ENCODE results near the gene BCL7A. TPM values are rescaled to one million over a fixed set of nuclear protein-coding genes. Genes with fewer than 3 reads are reported as not detected.
A peak's percentile ranks its signal among the peaks of the same experiment; 100 is the strongest.

BCL7A gene
- total RNA-seq, 1 experiment from 2014 or later, result 31.6 TPM

GRCh38 chr12:121996050-121996944 lies 25.4 kb upstream of the BCL7A start:
- Histone ChIP-seq H2AFZ (ENCODE audit: low read length) (no peak overlapping the region), H3K27me3 (ENCODE audit: low read length) (no peaks in the 10 kb centered on the region), H3K9me2 (replicated peaks; ENCODE audit: low read length) (no peaks in the 10 kb centered on the region), H3K79me2 (ENCODE audit: low read length) (no peaks in the 10 kb centered on the region), H3K4me1 (ENCODE audit: insufficient read depth, low read length) (peaks cover 12% of the 10 kb centered on the region), H4K20me1 (ENCODE audit: low read length) (no peaks in the 10 kb centered on the region), H3K36me3 (ENCODE audit: low read depth, low read length) (no peaks in the 10 kb centered on the region), H3F3A (ENCODE audit: low read length, unreplicated experiment) (peaks cover 8% of the 10 kb centered on the region), H3K4me3 (ENCODE audit: low read length) (no peak overlapping the region), H3K9me3 (ENCODE audit: low read length) (0 out of 2 replicates have a peak, but pooled peaks cover 6% of the 10 kb centered on the region), H3K9ac (ENCODE audit: low read length) (no peak overlapping the region), H3K4me2 (ENCODE audit: low read length) (no peak overlapping the region), H3K27ac (ENCODE audit: low read length) (no peak overlapping the region)
- intact Hi-C loops (cut with micrococcal nuclease), result loop anchor here (10.0 kb wide), 1 partner anchor 529 kb away; the partner anchor contains the start of genes KNTC1 and RSRC2
- DNase-seq (no peak), ATAC-seq (no peak)
- TF ChIP-seq CTCF (conservative IDR thresholded peaks at IDR 0.05; ENCODE audit: low read depth, low read length), result no peak
- TF ChIP-seq EZH2 (IDR thresholded peaks at IDR 0.05; ENCODE audit: low read length, unreplicated experiment), result no peak
- CTCF ChIA-PET, result no interaction called here
- BruUV-seq (replicated peaks), result no TSS peak
- POLR2A ChIA-PET (ENCODE audit: unreplicated experiment), result interaction anchor here (0.6 kb wide), 1 partner anchor 25 kb away, joined by 4 read pairs; the partner anchor contains the start of gene BCL7A

GRCh38 chr12:121996945-121997612 lies 24.6 kb upstream of the BCL7A start:
- BruUV-seq (replicated peaks), result no TSS peak
- Histone ChIP-seq H3F3A (ENCODE audit: low read length, unreplicated experiment) (peaks cover 3% of the 10 kb centered on the region), H3K9ac (ENCODE audit: low read length) (no peak overlapping the region)

More at GRCh38 chr12:121996945-121997612, 24.6 kb upstream of the BCL7A start:
- no peak for TF ChIP-seq EZH2 (IDR thresholded peaks at IDR 0.05; ENCODE audit: low read length, unreplicated experiment)
- TF ChIP-seq CTCF (conservative IDR thresholded peaks at IDR 0.05; ENCODE audit: low read depth, low read length), result no peak
- no peak for TF ChIP-seq EZH2phosphoT487 (IDR thresholded peaks at IDR 0.05; ENCODE audit: borderline replicate concordance, low read length)
- Histone ChIP-seq H3K27me3 (ENCODE audit: low read length) (no peaks in the 10 kb centered on the region), H3K9me3 (ENCODE audit: low read length) (0 out of 2 replicates have a peak, but pooled peaks cover 6% of the 10 kb centered on the region), H3K9me2 (replicated peaks; ENCODE audit: low read length) (no peaks in the 10 kb centered on the region), H3K4me1 (ENCODE audit: insufficient read depth, low read length) (peaks cover 4% of the 10 kb centered on the region), H3K79me2 (ENCODE audit: low read length) (no peaks in the 10 kb centered on the region), H2AFZ (ENCODE audit: low read length) (no peak overlapping the region), H3K36me3 (ENCODE audit: low read depth, low read length) (no peaks in the 10 kb centered on the region), H4K20me1 (ENCODE audit: low read length) (no peaks in the 10 kb centered on the region), H3K4me3 (ENCODE audit: low read length) (no peak overlapping the region), H3K4me2 (ENCODE audit: low read length) (no peak overlapping the region), H3K27ac (ENCODE audit: low read length) (no peak overlapping the region)
- intact Hi-C loops (cut with micrococcal nuclease), result loop anchor here (10.0 kb wide), 1 partner anchor 528 kb away; the partner anchor contains the start of genes KNTC1 and RSRC2
- DNase-seq (peak; percentile 44), ATAC-seq (no peak)
- ChIA-PET CTCF (interaction anchor here (0.6 kb wide), 1 partner anchor 21 kb away, joined by 7 read pairs; no protein-coding TSS in a partner anchor), POLR2A (ENCODE audit: unreplicated experiment) (no interaction called here)
